ENCODE data around the gene GCNT4.

Gene GCNT4

GRCh38 chr5:75050415-75050814 is 1.9 kb downstream of the GCNT4 start:
- DNase-seq, result peak in 1 of 2 experiments; percentile 38

- DNase-seq, result peak; percentile 63 to 73
Observed at GRCh38 chr5:75049456-75050351, 2.7 kb downstream of the GCNT4 start.

GRCh38 chr5:75048457-75048953 is 3.9 kb downstream of the GCNT4 start:
- DNase-seq, result no peak

GRCh38 chr5:75047356-75047755 is 5.0 kb downstream of the GCNT4 start:
- DNase-seq, result no peak

- no peak for DNase-seq
Observed at GRCh38 chr5:75046366-75047142, 5.8 kb downstream of the GCNT4 start.

- no peak for DNase-seq
Observed at GRCh38 chr5:75045071-75045470, 7.3 kb downstream of the GCNT4 start.

- no peak for DNase-seq
Observed at GRCh38 chr5:75044406-75044805, 8.0 kb downstream of the GCNT4 start.

- no peak for DNase-seq
Observed at GRCh38 chr5:75043633-75044264, 8.6 kb downstream of the GCNT4 start.

- DNase-seq, result no peak
Observed at GRCh38 chr5:75042522-75042921, 9.8 kb downstream of the GCNT4 start.

- DNase-seq, result no peak
Observed at GRCh38 chr5:75040973-75041372, 11.4 kb downstream of the GCNT4 start.

GRCh38 chr5:75037106-75037505 is 15.3 kb downstream of the GCNT4 start:
- DNase-seq, result peak; percentile 38 to 56

GRCh38 chr5:75034137-75034739 is 18.1 kb downstream of the GCNT4 start:
- peak; percentile 16 to 30 for DNase-seq

- DNase-seq, result no peak
Observed at GRCh38 chr5:75031366-75031765, 21.0 kb downstream of the GCNT4 start.

GRCh38 chr5:75028090-75028489 is 24.3 kb downstream of the GCNT4 start:
- DNase-seq, result no peak

GRCh38 chr5:75023368-75024159 is 28.8 kb downstream of the GCNT4 start:
- peak in 1 of 2 experiments; percentile 20 for DNase-seq

- DNase-seq, result no peak
Observed at GRCh38 chr5:75021800-75022199, 30.6 kb downstream of the GCNT4 start.

- DNase-seq, result no peak
Observed at GRCh38 chr5:75021219-75021618, 31.1 kb downstream of the GCNT4 start.

GRCh38 chr5:75020016-75020656 is 32.2 kb downstream of the GCNT4 start:
- no peak for DNase-seq

- DNase-seq, result no peak
Observed at GRCh38 chr5:75018805-75019587, 33.4 kb downstream of the GCNT4 start.

- DNase-seq, result no peak
Observed at GRCh38 chr5:75017971-75018370, 34.4 kb downstream of the GCNT4 start.

- DNase-seq, result no peak
Observed at GRCh38 chr5:75016896-75017295, 35.5 kb downstream of the GCNT4 start.

Measured in activated CD4-positive, alpha-beta T cell treated with anti-CD3 and anti-CD28 coated beads, Interleukin-2, amount 50 U/mL, for 48 hours (primary cell).